Raji (cell line): ENCODE measurements around the gene TEAD1.

Source experiments
- POLR2A ChIP-seq: IDR thresholded peaks from 2 replicates; pipeline ENCODE4 v1.6.1; 2011; ENCODE audit warnings: low read depth, low read length, control low read depth; ENCODE audit not compliant: insufficient read depth

Gene TEAD1

GRCh38 chr11:12725863-12726682 lies 51.9 kb downstream of the TEAD1 start:
- TF ChIP-seq POLR2A: no peak

- no peak for TF ChIP-seq POLR2A
Measured at GRCh38 chr11:12727563-12728211, 53.5 kb downstream of the TEAD1 start.

- no peak for TF ChIP-seq POLR2A
Measured at GRCh38 chr11:12728417-12728816, 54.2 kb downstream of the TEAD1 start.

DNA sequence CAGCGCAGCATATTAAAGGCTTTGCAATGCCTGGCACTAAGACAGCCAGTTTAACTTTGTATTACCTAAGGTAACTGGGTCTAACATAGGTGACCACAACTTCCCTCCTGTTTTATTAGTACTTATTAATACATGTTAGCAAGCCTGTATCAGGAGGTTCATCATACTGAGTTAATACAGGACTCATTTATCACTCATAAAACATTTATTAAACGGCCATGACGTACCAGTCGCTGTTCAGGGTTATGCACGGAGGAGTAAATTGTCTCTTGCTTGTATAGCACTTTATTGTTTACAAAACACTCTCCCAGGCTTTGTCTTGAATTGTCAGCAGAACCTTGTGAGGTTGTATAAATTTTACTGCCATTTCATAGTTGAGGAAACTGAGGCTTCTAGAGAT lies 55.7 kb downstream of the TEAD1 start:
- TF ChIP-seq POLR2A: no peak

GRCh38 chr11:12731841-12732336 lies 57.7 kb downstream of the TEAD1 start:
- TF ChIP-seq POLR2A: no peak

GRCh38 chr11:12733091-12733490 lies 58.9 kb downstream of the TEAD1 start:
- TF ChIP-seq POLR2A: no peak

DNA sequence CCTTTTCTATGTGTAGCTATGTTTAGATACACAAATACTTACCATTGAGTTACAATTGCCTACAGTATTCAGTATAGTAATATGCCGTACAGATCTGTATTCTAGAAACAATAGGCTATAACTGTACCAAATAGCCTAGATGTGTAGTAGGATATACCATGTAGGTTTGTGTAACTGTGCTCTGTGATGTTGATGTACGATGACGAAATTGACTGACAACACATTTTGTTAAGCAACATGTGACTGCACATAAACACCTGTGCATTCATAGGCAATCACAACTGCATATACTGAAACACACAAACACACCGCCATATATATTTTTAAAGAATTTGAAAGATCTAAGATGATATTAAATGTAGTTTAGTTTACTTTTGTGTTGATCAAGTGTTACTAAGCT lies 60.4 kb downstream of the TEAD1 start:
- TF ChIP-seq POLR2A: no peak

DNA sequence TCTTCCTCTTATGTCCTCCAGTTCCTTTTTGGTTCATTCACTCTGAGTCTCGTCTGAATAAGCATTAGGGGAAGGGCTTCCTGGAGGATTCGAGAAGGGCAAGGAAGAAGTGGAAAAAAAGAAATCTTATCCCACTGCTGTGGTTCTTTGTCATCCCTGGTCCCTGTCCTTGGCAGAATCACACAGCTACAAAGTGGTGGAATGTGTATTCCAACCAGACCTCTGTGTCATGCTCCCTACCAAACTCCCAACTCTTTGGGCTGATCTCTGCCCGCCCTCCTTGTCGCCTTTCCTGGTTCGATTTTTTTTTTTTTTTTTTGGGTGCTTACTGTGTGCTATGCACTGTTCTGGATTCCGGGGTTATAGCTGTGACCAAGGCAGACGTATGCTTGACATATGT lies 61.0 kb downstream of the TEAD1 start:
- TF ChIP-seq POLR2A: no peak

- TF ChIP-seq POLR2A: no peak
Measured at GRCh38 chr11:12737024-12737423, 62.8 kb downstream of the TEAD1 start.

DNA sequence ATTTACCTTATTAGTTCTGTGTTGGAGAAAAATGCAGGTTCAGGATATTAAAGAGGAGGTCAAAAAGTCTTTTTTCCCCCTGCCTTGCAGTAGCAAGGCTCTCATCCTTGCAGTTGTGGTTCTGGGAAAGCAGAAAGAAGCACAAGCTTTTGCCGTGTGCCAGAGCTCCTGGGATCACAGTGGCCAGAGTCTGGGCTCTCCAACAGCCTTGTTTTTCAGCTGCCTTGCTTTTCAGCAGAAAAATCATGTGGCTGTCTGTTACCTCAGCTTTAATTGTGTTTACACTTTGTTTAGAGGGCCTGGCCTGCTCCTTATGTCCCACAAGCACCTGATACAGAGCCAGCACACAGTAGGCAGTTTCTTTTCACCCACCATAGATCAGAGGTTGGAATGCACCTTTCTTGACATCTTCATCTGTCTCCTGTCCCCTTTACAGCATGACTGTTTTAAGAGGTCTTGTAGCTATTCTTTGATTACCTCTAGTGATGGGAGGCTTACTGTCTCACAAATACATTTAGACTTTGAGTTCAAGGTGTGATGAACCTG lies 67.5 kb downstream of the TEAD1 start:
- TF ChIP-seq POLR2A: no peak

GRCh38 chr11:12743834-12744449 lies 69.7 kb downstream of the TEAD1 start:
- TF ChIP-seq POLR2A: no peak

DNA sequence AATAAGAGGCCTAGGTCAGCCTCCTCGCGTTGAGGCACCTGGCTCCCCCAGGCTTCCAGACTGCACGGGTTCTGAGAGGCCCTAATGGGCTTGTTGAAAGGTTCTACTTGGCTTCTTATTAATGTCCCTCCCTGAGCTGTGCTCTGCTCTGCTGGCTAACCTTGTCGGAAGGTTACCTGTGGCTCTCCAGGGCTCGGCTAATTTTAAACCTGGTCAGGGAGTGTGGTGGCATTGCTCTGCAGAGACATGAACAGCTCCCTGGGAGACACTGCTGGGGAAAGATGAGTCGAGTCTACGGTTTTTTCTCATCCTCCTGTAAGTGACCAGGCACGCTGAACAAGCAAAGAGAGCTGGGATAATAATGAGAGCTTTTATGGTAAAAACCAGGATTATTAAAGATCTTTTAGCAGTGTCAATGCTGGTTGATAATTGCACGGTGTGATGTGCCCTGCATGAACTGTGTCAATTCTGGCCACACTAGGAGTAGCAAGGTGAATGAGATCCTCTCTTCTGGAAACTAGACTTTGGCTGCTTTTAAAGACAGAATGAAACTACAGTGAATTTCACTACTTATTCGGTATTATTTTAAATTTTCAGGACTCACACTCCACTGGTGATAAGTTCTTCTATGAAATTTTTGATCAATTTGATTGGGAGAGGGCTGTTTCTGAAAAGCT lies 70.7 kb downstream of the TEAD1 start:
- no peak for TF ChIP-seq POLR2A

DNA sequence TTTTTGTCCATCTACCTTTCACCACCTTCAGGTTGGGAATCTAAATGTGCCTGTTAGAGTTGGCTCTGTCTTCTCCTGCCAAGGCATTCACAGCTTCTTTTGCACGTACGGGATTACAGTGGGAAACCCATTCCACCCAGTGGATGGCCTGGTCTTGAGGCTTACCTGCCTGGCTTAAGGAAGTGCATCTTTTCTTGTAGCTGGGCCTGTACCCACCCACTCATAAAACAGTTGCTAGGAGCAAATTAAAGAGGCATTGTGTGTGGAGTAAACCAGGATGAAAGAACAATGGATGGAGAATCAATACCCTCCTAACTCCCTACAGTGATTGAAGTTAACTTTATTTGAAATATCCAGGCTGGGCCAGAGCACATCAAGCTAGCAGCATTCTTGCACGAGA lies 71.6 kb downstream of the TEAD1 start:
- no peak for TF ChIP-seq POLR2A

GRCh38 chr11:12746593-12747097 lies 72.4 kb downstream of the TEAD1 start:
- no peak for TF ChIP-seq POLR2A

GRCh38 chr11:12748561-12748960 lies 74.3 kb downstream of the TEAD1 start:
- TF ChIP-seq POLR2A: no peak

DNA sequence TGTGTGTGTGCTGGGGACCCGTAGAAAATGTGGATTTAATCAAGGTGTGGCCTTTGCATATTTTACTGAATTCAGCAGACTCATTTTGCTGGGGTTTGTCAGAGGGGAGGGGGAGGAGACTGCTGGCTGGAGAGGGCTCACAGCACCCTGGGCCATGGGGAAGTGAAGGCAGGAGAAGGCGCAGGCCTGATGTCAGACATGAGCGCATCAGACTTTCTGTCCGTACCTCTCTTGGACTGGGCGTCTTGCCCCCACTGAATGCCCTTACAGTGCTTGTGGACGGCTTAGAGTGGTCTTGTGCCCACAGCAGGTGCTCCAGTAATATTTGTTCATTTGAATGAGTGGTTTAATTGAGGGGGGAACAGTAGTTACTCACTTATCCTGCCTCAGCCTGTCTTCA lies 75.2 kb downstream of the TEAD1 start:
- TF ChIP-seq POLR2A: no peak

DNA sequence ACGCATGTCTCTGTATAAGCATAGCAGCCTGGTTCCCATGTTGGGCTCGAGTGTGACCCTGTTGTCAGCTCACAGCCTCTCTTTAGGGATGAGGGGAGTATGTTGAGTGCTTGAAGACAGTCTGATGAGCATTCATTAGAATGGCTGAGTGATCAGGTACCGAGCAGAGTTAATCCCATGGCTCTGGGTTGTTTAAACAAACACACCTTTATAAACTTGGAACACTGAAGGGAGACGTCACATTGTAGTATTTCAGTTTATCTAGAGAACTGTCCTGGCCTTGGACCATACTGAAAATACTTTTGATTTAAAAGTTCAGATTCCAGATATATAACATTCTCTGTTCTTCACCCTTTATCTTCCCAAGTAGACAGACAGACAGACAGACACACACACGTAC lies 76.0 kb downstream of the TEAD1 start:
- TF ChIP-seq POLR2A: no peak
